ENCODE measurements around the gene CDH4.

CDH4 gene

GRCh38 chr20:61287583-61288275 is 35.7 kb downstream of the CDH4 start:
- no peaks in the 10 kb centered on the region for H3K4me1 Mint-ChIP-seq
- H3K27ac Mint-ChIP-seq, result no peak overlapping the region
- no peak overlapping the region for H3K4me3 Mint-ChIP-seq
- no peaks in the 10 kb centered on the region for H3K9me3 Mint-ChIP-seq
- H3K27me3 Mint-ChIP-seq, result no peaks in the 10 kb centered on the region
- no peaks in the 10 kb centered on the region for H3K36me3 Mint-ChIP-seq

- no peaks in the 10 kb centered on the region for H3K36me3 Mint-ChIP-seq
- no peaks in the 10 kb centered on the region for H3K27me3 Mint-ChIP-seq
- H3K4me3 Mint-ChIP-seq, result no peak overlapping the region
- no peaks in the 10 kb centered on the region for H3K9me3 Mint-ChIP-seq
- no peaks in the 10 kb centered on the region for H3K4me1 Mint-ChIP-seq
- no peak overlapping the region for H3K27ac Mint-ChIP-seq
Observed at GRCh38 chr20:61288331-61288784, 36.3 kb downstream of the CDH4 start.

DNA sequence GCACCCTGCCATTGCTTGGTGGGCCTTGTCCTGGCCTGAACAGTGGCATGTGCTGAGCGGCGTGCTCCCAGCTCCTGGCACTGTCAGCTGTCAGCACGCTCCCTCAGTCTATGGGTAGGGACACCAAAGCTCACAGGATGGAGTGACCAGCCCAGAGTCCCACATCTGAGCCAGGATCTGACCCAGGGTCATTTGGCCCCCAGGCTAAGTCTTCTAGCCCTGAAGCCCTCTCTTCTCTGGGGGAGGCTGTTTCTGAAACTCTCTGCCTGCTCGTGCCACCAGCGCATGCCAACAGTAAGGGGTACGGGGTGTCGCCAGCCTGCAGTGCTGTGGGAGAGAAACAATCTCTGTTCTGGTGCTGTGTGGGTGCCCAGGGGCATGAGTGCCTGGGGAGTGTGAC is 37.1 kb downstream of the CDH4 start:
- H3K4me3 Mint-ChIP-seq, result no peak overlapping the region
- H3K27ac Mint-ChIP-seq, result no peak overlapping the region
- no peaks in the 10 kb centered on the region for H3K9me3 Mint-ChIP-seq
- no peaks in the 10 kb centered on the region for H3K36me3 Mint-ChIP-seq
- H3K4me1 Mint-ChIP-seq, result no peaks in the 10 kb centered on the region
- H3K27me3 Mint-ChIP-seq, result no peaks in the 10 kb centered on the region

GRCh38 chr20:61290721-61291120 is 38.7 kb downstream of the CDH4 start:
- Mint-ChIP-seq H3K4me3 (no peak overlapping the region), H3K36me3 (no peaks in the 10 kb centered on the region), H3K4me1 (no peaks in the 10 kb centered on the region), H3K27me3 (no peaks in the 10 kb centered on the region), H3K27ac (no peak overlapping the region), H3K9me3 (no peaks in the 10 kb centered on the region)

GRCh38 chr20:61291166-61291829 is 39.2 kb downstream of the CDH4 start:
- Mint-ChIP-seq H3K4me3 (no peak overlapping the region), H3K36me3 (no peaks in the 10 kb centered on the region), H3K9me3 (no peaks in the 10 kb centered on the region), H3K4me1 (no peaks in the 10 kb centered on the region), H3K27me3 (no peaks in the 10 kb centered on the region), H3K27ac (no peak overlapping the region)

GRCh38 chr20:61292391-61292790 is 40.3 kb downstream of the CDH4 start:
- no peak overlapping the region for H3K27ac Mint-ChIP-seq
- H3K9me3 Mint-ChIP-seq, result no peaks in the 10 kb centered on the region
- H3K4me3 Mint-ChIP-seq, result no peak overlapping the region
- no peaks in the 10 kb centered on the region for H3K36me3 Mint-ChIP-seq
- H3K4me1 Mint-ChIP-seq, result no peaks in the 10 kb centered on the region
- no peaks in the 10 kb centered on the region for H3K27me3 Mint-ChIP-seq

DNA sequence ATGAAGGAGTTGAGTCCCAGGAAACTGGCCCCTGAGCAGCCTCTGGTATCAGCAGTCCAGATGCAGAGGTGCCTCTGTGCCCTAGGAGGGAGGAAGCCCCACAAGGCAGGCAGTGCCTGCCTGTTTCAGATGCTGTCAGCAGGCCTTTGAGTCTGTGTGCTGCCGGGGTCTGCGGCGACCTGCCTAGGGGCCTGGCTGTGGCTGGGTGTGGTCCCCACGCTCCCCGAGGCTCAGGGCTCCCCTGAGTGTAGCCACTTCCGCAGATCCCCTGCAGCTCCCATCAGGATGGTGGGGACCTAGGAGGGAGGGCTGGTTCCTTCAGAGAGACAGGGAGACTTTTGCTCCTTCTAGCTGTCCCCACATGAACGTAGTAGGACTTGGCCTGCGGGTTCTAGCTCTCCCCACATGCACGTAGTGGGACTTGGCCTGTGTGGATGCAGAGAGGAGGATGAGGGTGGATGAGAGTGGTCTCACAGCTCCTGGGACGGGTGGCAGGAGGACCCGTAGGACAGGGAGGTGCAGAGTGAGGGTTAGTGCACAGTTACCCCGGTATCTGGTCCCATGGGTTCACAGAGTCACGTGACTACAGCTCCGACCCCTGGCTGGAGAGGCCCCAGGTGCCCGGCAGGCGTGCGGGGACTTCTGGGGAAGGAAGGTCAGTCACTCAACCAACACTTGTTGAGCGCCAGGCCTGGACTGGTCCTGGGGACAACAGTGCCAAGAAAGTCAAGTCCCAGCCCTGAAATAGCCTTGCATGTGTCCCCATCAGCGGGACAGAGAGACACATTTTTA is 41.0 kb downstream of the CDH4 start:
- Mint-ChIP-seq H3K4me1 (no peaks in the 10 kb centered on the region), H3K27me3 (no peaks in the 10 kb centered on the region), H3K27ac (no peak overlapping the region), H3K4me3 (no peak overlapping the region), H3K36me3 (no peaks in the 10 kb centered on the region), H3K9me3 (no peaks in the 10 kb centered on the region)

GRCh38 chr20:61293951-61294350 is 41.9 kb downstream of the CDH4 start:
- H3K27me3 Mint-ChIP-seq, result no peaks in the 10 kb centered on the region
- H3K4me3 Mint-ChIP-seq, result no peak overlapping the region
- no peaks in the 10 kb centered on the region for H3K9me3 Mint-ChIP-seq
- no peaks in the 10 kb centered on the region for H3K4me1 Mint-ChIP-seq
- no peak overlapping the region for H3K27ac Mint-ChIP-seq
- H3K36me3 Mint-ChIP-seq, result no peaks in the 10 kb centered on the region

- H3K4me1 Mint-ChIP-seq, result no peaks in the 10 kb centered on the region
- no peaks in the 10 kb centered on the region for H3K9me3 Mint-ChIP-seq
- H3K4me3 Mint-ChIP-seq, result no peak overlapping the region
- H3K36me3 Mint-ChIP-seq, result no peaks in the 10 kb centered on the region
- no peaks in the 10 kb centered on the region for H3K27me3 Mint-ChIP-seq
- H3K27ac Mint-ChIP-seq, result no peak overlapping the region
Observed at GRCh38 chr20:61295249-61295648, 43.2 kb downstream of the CDH4 start.

DNA sequence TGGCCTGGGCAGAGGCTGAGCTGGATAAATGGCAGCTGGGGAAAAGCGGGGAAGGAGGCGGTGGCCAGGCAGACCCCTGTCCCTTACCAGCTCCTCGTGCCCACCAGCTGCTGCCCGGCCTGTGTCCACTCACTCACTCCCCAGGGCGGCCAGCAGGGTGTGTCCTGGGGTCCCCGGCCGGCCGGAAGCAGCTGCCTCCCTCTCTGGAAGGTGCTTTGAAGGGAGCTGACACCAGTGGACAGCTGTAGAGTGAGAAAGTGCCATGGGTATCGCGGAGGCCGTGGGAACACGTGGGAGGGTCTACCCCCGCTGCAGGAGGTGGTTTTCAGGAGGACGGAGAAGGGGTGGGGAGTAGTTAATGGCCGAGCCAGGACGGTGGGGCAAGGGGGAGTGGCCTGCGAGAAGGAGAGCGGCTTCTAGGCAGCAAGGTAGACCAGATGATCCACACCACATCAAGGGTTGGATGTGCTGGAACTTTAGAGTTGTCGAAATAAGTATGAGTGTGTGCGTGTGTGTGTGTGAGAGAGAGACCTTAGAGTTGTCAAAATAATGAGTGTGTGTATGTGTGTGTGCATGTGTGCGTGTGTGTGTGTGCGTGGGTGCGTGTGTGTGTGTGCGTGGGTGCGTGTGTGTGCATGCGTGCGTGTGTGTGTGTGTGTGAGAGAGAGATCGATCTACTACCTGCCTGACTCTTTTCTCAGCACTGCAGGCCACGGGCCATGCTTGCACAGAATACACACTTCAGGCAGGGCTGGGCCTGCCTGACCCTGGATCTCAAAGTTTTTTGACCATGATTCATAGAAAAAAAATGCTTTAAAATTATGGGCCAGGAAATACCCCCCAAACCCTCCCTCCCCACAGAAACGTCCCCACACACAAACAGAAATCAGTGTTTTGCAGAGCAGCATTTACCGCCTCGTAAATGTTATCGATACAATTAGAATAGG is 43.9 kb downstream of the CDH4 start:
- H3K9me3 Mint-ChIP-seq, result no peaks in the 10 kb centered on the region
- H3K36me3 Mint-ChIP-seq, result no peaks in the 10 kb centered on the region
- no peaks in the 10 kb centered on the region for H3K27me3 Mint-ChIP-seq
- no peaks in the 10 kb centered on the region for H3K4me1 Mint-ChIP-seq
- no peak overlapping the region for H3K27ac Mint-ChIP-seq
- H3K4me3 Mint-ChIP-seq, result no peak overlapping the region

GRCh38 chr20:61296629-61297019 is 44.6 kb downstream of the CDH4 start:
- Mint-ChIP-seq H3K36me3 (no peaks in the 10 kb centered on the region), H3K4me1 (no peaks in the 10 kb centered on the region), H3K27ac (no peak overlapping the region), H3K27me3 (no peaks in the 10 kb centered on the region), H3K9me3 (no peaks in the 10 kb centered on the region), H3K4me3 (no peak overlapping the region)

- Mint-ChIP-seq H3K27me3 (no peaks in the 10 kb centered on the region), H3K4me3 (no peak overlapping the region), H3K9me3 (no peaks in the 10 kb centered on the region), H3K4me1 (no peaks in the 10 kb centered on the region), H3K27ac (no peak overlapping the region), H3K36me3 (no peaks in the 10 kb centered on the region)
Observed at GRCh38 chr20:61297491-61297890, 45.4 kb downstream of the CDH4 start.

GRCh38 chr20:61297986-61298385 is 45.9 kb downstream of the CDH4 start:
- no peaks in the 10 kb centered on the region for H3K4me1 Mint-ChIP-seq
- no peaks in the 10 kb centered on the region for H3K9me3 Mint-ChIP-seq
- no peaks in the 10 kb centered on the region for H3K27me3 Mint-ChIP-seq
- no peak overlapping the region for H3K27ac Mint-ChIP-seq
- H3K4me3 Mint-ChIP-seq, result no peak overlapping the region
- no peaks in the 10 kb centered on the region for H3K36me3 Mint-ChIP-seq

- H3K27me3 Mint-ChIP-seq, result no peaks in the 10 kb centered on the region
- no peaks in the 10 kb centered on the region for H3K4me1 Mint-ChIP-seq
- no peak overlapping the region for H3K4me3 Mint-ChIP-seq
- H3K9me3 Mint-ChIP-seq, result no peaks in the 10 kb centered on the region
- H3K27ac Mint-ChIP-seq, result no peak overlapping the region
- no peaks in the 10 kb centered on the region for H3K36me3 Mint-ChIP-seq
Observed at GRCh38 chr20:61298661-61299060, 46.6 kb downstream of the CDH4 start.

DNA sequence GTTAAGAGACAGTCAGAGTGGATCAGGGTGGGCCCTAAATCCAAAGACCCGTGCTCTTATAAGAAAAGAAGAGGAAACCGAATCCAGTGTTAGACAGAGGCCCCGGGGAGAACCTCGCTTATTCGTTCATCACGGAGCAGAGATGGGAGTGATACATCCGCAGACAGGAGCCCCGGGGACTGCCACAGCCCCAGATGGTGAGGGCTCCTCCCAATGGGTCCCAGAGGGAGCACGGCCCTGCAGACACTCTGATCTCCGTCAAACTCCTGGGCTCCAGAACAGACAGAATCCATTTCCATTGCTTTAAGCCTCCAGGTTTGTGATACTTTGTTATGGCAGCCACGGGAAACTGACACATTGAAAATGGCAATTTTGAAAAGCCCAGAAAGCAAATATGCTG is 47.0 kb downstream of the CDH4 start:
- H3K36me3 Mint-ChIP-seq, result no peaks in the 10 kb centered on the region
- no peaks in the 10 kb centered on the region for H3K9me3 Mint-ChIP-seq
- no peak overlapping the region for H3K4me3 Mint-ChIP-seq

More for the DNA sequence above, 47.0 kb downstream of the CDH4 start:
- H3K27me3 Mint-ChIP-seq, result no peaks in the 10 kb centered on the region
- no peak overlapping the region for H3K27ac Mint-ChIP-seq
- H3K4me1 Mint-ChIP-seq, result no peaks in the 10 kb centered on the region
